Stomach (tissue), 9 donors: ENCODE measurements around the gene EFEMP1. TPM values are rescaled to one million over a fixed set of nuclear protein-coding genes. Genes with fewer than 3 reads are reported as not detected.
A peak's percentile ranks its signal among the peaks of the same experiment; 100 is the strongest.

Experiments
- DNase-seq, 2 donors: peaks; one replicate each; pipeline versions ENCODE4 v3.0.0 to v3.0.0-alpha.2; 2013 to 2019
- H3K27ac ChIP-seq, 5 donors: fragments of 200-600 bp in 4 of 5; sonication (generic) in 4 of 5; one replicate each; pipeline ENCODE4 v1.5.1; 2013 to 2019; ENCODE audit warnings: mild to moderate bottlenecking in 1 of 5, moderate library complexity in 1 of 5
- H3K27me3 ChIP-seq, 3 donors: fragments of 200-600 bp; sonication (generic); one replicate each; pipeline ENCODE4 v1.5.1; 2017 to 2019; ENCODE audit warnings: mixed run types in 1 of 3
- H3K36me3 ChIP-seq, 4 donors: fragments of 200-600 bp; sonication (generic); 1 replicate in 3 of 4; 2 replicates in 1 of 4; pipeline ENCODE4 v1.5.1; 2016 to 2019
- H3K4me1 ChIP-seq, 4 donors: fragments of 200-600 bp; sonication (generic); one replicate each; pipeline ENCODE4 v1.5.1; 2016 to 2019
- H3K4me3 ChIP-seq, 4 donors: fragments of 200-600 bp; sonication (generic) in 3 of 4; one replicate each; pipeline ENCODE4 v1.5.1; 2016 to 2019; ENCODE audit warnings: mild to moderate bottlenecking in 1 of 4
- H3K9me3 ChIP-seq, 4 donors: fragments of 200-600 bp; sonication (generic); one replicate each; pipeline ENCODE4 v1.5.1; 2016 to 2019
- CTCF ChIP-seq, 7 experiments: fragments of 450-650 bp in 4 of 7; fragments of 200-600 bp in 3 of 7; sonication (generic) in 3 of 7; IDR thresholded peaks; one replicate each; pipeline ENCODE4 v1.5.1; 2016 to 2019; ENCODE audit warnings: antibody characterized with exemption in 7 of 7, control low read depth in 2 of 7, mild to moderate bottlenecking in 1 of 7
- EP300 ChIP-seq: sonication (generic); formaldehyde crosslinking; IDR thresholded peaks from one replicate; pipeline ENCODE4 v1.6.1; 2017; ENCODE audit warnings: antibody characterized with exemption
- POLR2A ChIP-seq, 4 donors: fragments of 450-650 bp; IDR thresholded peaks; one replicate each; pipeline ENCODE4 v1.6.1; 2016; ENCODE audit warnings: antibody characterized with exemption in 4 of 4, control low read depth in 2 of 4, mild to moderate bottlenecking in 1 of 4, moderate library complexity in 1 of 4
- POLR2AphosphoS5 ChIP-seq, 3 donors: sonication (generic); formaldehyde crosslinking; IDR thresholded peaks; one replicate each; pipeline ENCODE4 v1.6.1; 2016; ENCODE audit warnings: antibody characterized with exemption in 3 of 3
- WGBS, 5 donors: extraction: QIAGEN DNeasy Blood & Tissue Kit in 3 of 5; methylation state at CpG; one replicate each; pipeline versions ENCODE4 v1.1.5 to v1.1.7; 2013 to 2018; 5-methylcytosine and 5-hydroxymethylcytosine counted together
- intact Hi-C: fragments of 100-400 bp; cut with DNase I; formaldehyde crosslinking; loops from one replicate; pipeline ENCODE4 v1.15.1; 2023; ENCODE audit warnings: low total_unique reads
- polyA plus RNA-seq, 3 donors: library from polyadenylated mRNA; stranded (reverse); fragments of 200-250 nt; gene quantifications; one replicate each; pipeline ENCODE4 v1.2.3, GENCODE V29; 2013
- total RNA-seq, 5 donors: library from RNA; depleted of rRNA; stranded (reverse); fragments of >200 nt; gene quantifications; one replicate each; pipeline versions ENCODE4 v1.1.0 to v1.2.3, GENCODE V29; 2014 to 2016
- donor health status: healthy with polysubstance abuse.
- donor health status: Bipolar disorder and iron deficiency.
- donor health status: healthy.

Gene EFEMP1
- total and polyA plus RNA-seq, 8 donors: 18.4 to 131 (median 31.8) TPM

DNA sequence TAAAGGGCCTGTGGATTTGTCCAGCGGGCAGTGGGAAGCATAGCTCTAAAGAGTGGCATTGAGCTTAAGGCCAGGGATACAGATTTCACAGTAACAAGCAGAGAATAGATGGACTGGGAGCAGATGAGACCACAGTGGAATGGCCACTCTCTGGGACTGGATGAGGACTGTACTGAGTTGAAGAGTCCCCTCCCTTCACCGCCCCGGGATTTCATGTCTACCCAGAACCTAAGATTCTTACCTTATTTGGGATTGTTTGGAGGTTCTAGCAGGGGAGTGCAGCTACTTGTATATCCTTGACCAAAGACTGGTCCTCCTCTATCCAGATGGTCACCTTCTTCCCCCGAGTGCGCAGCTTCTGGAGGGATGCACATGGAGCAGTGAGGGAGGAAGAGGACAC lies 28.0 kb upstream of the EFEMP1 start:
- H3K27ac ChIP-seq: no peak overlapping the region
- TF ChIP-seq EP300: no peak
- no peaks in the 10 kb centered on the region for H3K27me3 ChIP-seq
- WGBS, 5 donors: 89 to 98% (median 94%) methylated on average over 5 of the region's 5 CpGs
- intact Hi-C loops: no loop called here
- peak overlapping the region in 1 of 4 donors; percentile 9 for H3K4me3 ChIP-seq
- no peaks in the 10 kb centered on the region for H3K36me3 ChIP-seq
- DNase-seq: no peak
- peaks cover 0 to 18% (median 6%) of the 10 kb centered on the region in 4 donors for H3K4me1 ChIP-seq
- H3K9me3 ChIP-seq: no peaks in the 10 kb centered on the region

DNA sequence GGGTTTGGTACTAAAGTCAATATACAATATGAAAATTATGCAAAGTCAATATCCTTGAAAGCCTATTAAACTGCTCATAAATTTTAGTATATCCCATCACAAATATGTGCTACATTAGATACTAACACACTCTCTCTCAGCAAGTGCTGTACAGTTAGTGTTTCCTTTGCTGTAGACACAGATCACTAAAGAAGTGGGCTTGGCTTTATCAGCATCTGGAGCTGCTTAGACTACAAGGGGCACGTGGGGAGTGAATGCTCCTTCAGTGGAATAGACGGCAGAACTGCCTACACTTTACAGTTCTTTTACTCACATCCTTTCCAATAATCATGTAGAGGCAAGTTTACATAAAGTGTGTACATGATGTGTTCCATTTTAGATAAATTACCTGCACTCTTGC lies 26.0 kb upstream of the EFEMP1 start:
- intact Hi-C loops: no loop called here
- Histone ChIP-seq H3K36me3 (no peaks in the 10 kb centered on the region), H3K27me3 (no peaks in the 10 kb centered on the region), H3K27ac (no peak overlapping the region), H3K9me3 (no peaks in the 10 kb centered on the region), H3K4me3 (no peak overlapping the region), H3K4me1 (peaks cover 0 to 18% (median 6%) of the 10 kb centered on the region in 4 donors)
- no peak for DNase-seq
- TF ChIP-seq CTCF (IDR thresholded peaks at IDR 0.05) (no peak), POLR2A (IDR thresholded peaks at IDR 0.05) (no peak), POLR2AphosphoS5 (IDR thresholded peaks at IDR 0.05) (no peak), EP300 (no peak)
- 12 to 39% (median 21%) methylated on average over 2 of the region's 2 CpGs for WGBS, 5 donors

DNA sequence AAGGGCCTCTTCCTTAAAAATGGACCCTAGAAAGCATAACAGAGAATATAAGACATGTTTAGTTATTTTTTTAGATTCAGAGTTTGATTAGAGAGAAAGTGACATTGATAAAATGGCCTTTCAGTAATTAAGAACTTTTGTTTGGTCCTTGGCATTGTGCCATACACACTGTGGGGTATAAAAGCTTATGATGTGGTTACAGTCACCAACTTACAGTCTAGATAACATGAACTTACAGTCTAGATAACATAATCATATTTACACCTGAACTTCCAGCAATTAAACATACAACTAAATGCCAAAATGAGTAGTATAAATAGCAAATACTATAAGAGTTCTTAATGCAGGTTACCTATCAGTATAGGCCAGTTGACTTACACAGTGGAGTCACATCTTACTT lies 25.6 kb upstream of the EFEMP1 start:
- Histone ChIP-seq H3K36me3 (no peaks in the 10 kb centered on the region), H3K4me3 (no peak overlapping the region), H3K4me1 (peaks cover 0 to 18% (median 6%) of the 10 kb centered on the region in 4 donors), H3K27ac (no peak overlapping the region), H3K27me3 (no peaks in the 10 kb centered on the region), H3K9me3 (no peaks in the 10 kb centered on the region)
- DNase-seq: peak in 1 of 2 donors; percentile 31
- TF ChIP-seq EP300 (no peak), POLR2A (IDR thresholded peaks at IDR 0.05) (no peak), POLR2AphosphoS5 (IDR thresholded peaks at IDR 0.05) (no peak), CTCF (IDR thresholded peaks at IDR 0.05) (no peak)
- intact Hi-C loops: no loop called here

GRCh38 chr2:55948176-55948923 lies 24.8 kb upstream of the EFEMP1 start:
- intact Hi-C loops: no loop called here
- no peak for DNase-seq
- H3K36me3 ChIP-seq: no peaks in the 10 kb centered on the region

More at GRCh38 chr2:55948176-55948923, 24.8 kb upstream of the EFEMP1 start:
- Histone ChIP-seq H3K27ac (no peak overlapping the region), H3K9me3 (no peaks in the 10 kb centered on the region), H3K4me1 (peaks cover 0 to 18% (median 6%) of the 10 kb centered on the region in 4 donors), H3K4me3 (no peak overlapping the region), H3K27me3 (no peaks in the 10 kb centered on the region)
- TF ChIP-seq POLR2AphosphoS5 (IDR thresholded peaks at IDR 0.05) (no peak), POLR2A (IDR thresholded peaks at IDR 0.05) (no peak), CTCF (IDR thresholded peaks at IDR 0.05) (no peak), EP300 (no peak)
